Stomach (tissue), 4 donors: ENCODE data around the gene ECHDC1.

Experiments used
- CTCF ChIP-seq, 7 experiments: fragments of 450-650 bp in 4 of 7; fragments of 200-600 bp in 3 of 7; sonication (generic) in 3 of 7; IDR thresholded peaks; one replicate each; pipeline ENCODE4 v1.5.1; 2016 to 2019; ENCODE audit warnings: antibody characterized with exemption in 7 of 7, control low read depth in 2 of 7, mild to moderate bottlenecking in 1 of 7
- POLR2A ChIP-seq, 4 donors: fragments of 450-650 bp; IDR thresholded peaks; one replicate each; pipeline ENCODE4 v1.6.1; 2016; ENCODE audit warnings: antibody characterized with exemption in 4 of 4, control low read depth in 2 of 4, mild to moderate bottlenecking in 1 of 4, moderate library complexity in 1 of 4

- TF ChIP-seq CTCF (IDR thresholded peaks at IDR 0.05) (no peak), POLR2A (IDR thresholded peaks at IDR 0.05) (no peak)
Measured at GRCh38 chr6:127391094-127391953, 47.9 kb upstream of the ECHDC1 start.
